A673 (cell line): Measurements from ENCODE around the gene PSMB2. TPM values are rescaled to one million over a fixed set of nuclear protein-coding genes. Genes with fewer than 3 reads are reported as not detected.
A peak's percentile ranks its signal among the peaks of the same experiment; 100 is the strongest.

ENCODE experiments used
- BruUV-seq: library from RNA; stranded (reverse); fragments of 400-500 nt; replicated peaks from 2 replicates; lab custom pipeline; 2021; lab: Mats Ljungman, UMichigan
- CTCF ChIA-PET: fragments of 300-600 bp; sonication (Branson Sonifier 250); formaldehyde crosslinking; loops from one replicate; lab custom pipeline; 2022; ENCODE audit warnings: antibody characterized with exemption; lab: Charles Lee
- POLR2A ChIA-PET: fragments of 300-600 bp; sonication (Branson Sonifier 250); formaldehyde crosslinking; loops from one replicate; lab custom pipeline; 2022; ENCODE audit warnings: antibody characterized with exemption; ENCODE audit not compliant: low non-redundant PET; lab: Charles Lee
- DNase-seq: peaks from one replicate; pipeline ENCODE4 v3.0.0-alpha.2; 2015; ENCODE audit warnings: low spot score
- H3K27ac ChIP-seq: fragments of 200-600 bp; sonication (generic); 2 replicates; pipeline ENCODE4 v1.5.1; 2016; ENCODE audit warnings: mixed run types, low read depth, mild to moderate bottlenecking, mixed read lengths, antibody characterized with exemption, low read length; ENCODE audit not compliant: poor library complexity, severe bottlenecking
- H3K27me3 ChIP-seq: fragments of 200-600 bp; sonication (generic); replicated peaks from 2 replicates; pipeline ENCODE4 v1.6.1; 2017; ENCODE audit warnings: mixed run types, low read depth, mild to moderate bottlenecking, mixed read lengths, antibody characterized with exemption, low read length; ENCODE audit not compliant: insufficient read depth, poor library complexity
- H3K36me3 ChIP-seq: fragments of 200-600 bp; sonication (generic); 2 replicates; pipeline ENCODE4 v1.6.1; 2016; ENCODE audit warnings: mixed run types, mild to moderate bottlenecking, mixed read lengths, antibody characterized with exemption, low read length; ENCODE audit not compliant: insufficient read depth, poor library complexity, severe bottlenecking
- H3K4me1 ChIP-seq: fragments of 200-600 bp; sonication (generic); 2 replicates; pipeline ENCODE4 v1.6.1; 2017; ENCODE audit warnings: mixed run types, mild to moderate bottlenecking, mixed read lengths, antibody characterized with exemption, low read length; ENCODE audit not compliant: insufficient read depth, poor library complexity, severe bottlenecking
- H3K4me3 ChIP-seq: fragments of 200-600 bp; sonication (generic); 2 replicates; pipeline ENCODE4 v1.5.1; 2016; ENCODE audit warnings: low read depth, mixed run types, mild to moderate bottlenecking, mixed read lengths, low read length; ENCODE audit not compliant: poor library complexity, severe bottlenecking
- H3K9me3 ChIP-seq: fragments of 200-600 bp; sonication (generic); 2 replicates; pipeline ENCODE4 v1.6.1; 2016; ENCODE audit warnings: mixed run types, low read depth, mild to moderate bottlenecking, mixed read lengths, antibody characterized with exemption, low read length; ENCODE audit not compliant: poor library complexity, severe bottlenecking
- CTCF ChIP-seq: fragments of 300-800, 200-600 bp; sonication (generic); conservative IDR thresholded peaks from 2 replicates; pipeline ENCODE4 v1.5.1; 2017; ENCODE audit warnings: low read depth, mild to moderate bottlenecking, antibody characterized with exemption, low read length, moderate library complexity, mixed read lengths
- EZH2 ChIP-seq: fragments of 200-600 bp; sonication (generic); IDR thresholded peaks from 2 replicates; pipeline ENCODE4 v1.6.1; 2017; ENCODE audit warnings: borderline replicate concordance, low read depth, mild to moderate bottlenecking, mixed read lengths, antibody characterized with exemption, low read length; ENCODE audit not compliant: poor library complexity, severe bottlenecking
- intact Hi-C: fragments of 100-400 bp; cut with micrococcal nuclease; formaldehyde crosslinking; loops from one replicate; pipeline ENCODE4 v1.10.0; 2022; ENCODE audit not compliant: unreplicated experiment
- total RNA-seq: library from RNA; stranded (reverse); gene quantifications from 2 replicates; pipeline ENCODE4 v1.2.3, GENCODE V29; 2021

The PSMB2 gene
- total RNA-seq, 1 experiment from 2014 or later, result 169 TPM

DNA sequence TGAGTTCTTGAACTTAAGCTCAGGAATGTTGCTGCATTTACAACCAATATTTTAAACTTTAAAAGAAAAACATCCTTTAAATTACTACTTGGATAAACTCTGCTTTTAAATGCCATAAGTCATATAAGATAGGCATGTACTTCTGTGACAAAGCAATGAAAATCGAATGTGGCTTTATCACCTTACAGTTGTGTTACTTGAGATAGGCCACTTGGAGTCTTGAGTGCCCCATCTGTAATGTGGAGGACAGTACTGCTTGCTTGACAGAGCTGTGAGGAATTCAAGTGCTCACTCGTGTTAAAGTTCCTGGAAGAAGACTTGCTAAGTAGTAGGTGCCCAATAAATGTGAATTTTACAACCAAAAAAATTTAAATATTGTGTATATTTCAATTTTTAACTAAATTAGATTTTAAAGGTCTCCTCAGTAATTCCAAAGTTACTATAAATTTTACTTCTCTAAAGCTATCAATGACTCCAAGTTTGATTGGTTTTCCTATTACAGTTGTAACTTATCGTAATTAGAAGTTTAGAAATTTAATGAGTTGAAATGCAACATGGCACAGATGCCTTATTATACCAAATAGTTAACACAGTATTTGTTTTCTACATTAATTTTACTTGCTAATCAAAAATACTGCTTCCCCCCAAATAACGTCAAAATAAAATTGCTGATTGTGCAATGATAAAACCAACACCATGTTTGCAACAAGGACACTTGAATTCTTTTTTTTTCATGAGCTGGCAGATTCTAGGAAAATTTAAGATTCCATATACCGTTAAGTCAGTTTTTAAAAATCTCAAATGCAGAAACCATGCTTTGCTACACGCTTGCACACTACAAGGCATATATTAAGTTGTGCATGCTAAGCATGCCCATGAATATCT is 21.8 kb downstream of the PSMB2 start:
- POLR2A ChIA-PET, result no interaction called here
- peaks cover 16% of the 10 kb centered on the region for H3K36me3 ChIP-seq
- CTCF ChIA-PET, result no interaction called here

GRCh38 chr1:35615440-35615839 is 25.9 kb downstream of the PSMB2 start:
- peaks cover 14% of the 10 kb centered on the region for H3K4me1 ChIP-seq
- no peak overlapping the region for H3K4me3 ChIP-seq
- BruUV-seq, result no TSS peak
- no peak overlapping the region for H3K27ac ChIP-seq
- DNase-seq, result peak; percentile 69
- H3K27me3 ChIP-seq, result no peaks in the 10 kb centered on the region
- H3K9me3 ChIP-seq, result no peaks in the 10 kb centered on the region
- peaks cover 31% of the 10 kb centered on the region for H3K36me3 ChIP-seq
- intact Hi-C loops, result no loop called here
- TF ChIP-seq CTCF, result peak; percentile 45
- no peak for TF ChIP-seq EZH2
- ChIA-PET CTCF (no interaction called here), POLR2A (no interaction called here)

More for the DNA sequence above, 21.8 kb downstream of the PSMB2 start:
- no peak for DNase-seq
- H3K27me3 ChIP-seq, result no peaks in the 10 kb centered on the region
- H3K4me3 ChIP-seq, result no peak overlapping the region
- intact Hi-C loops, result no loop called here
- H3K9me3 ChIP-seq, result no peaks in the 10 kb centered on the region
- no TSS peak for BruUV-seq
- no peak for TF ChIP-seq CTCF
- TF ChIP-seq EZH2, result no peak
- peaks cover 23% of the 10 kb centered on the region for H3K4me1 ChIP-seq
- H3K27ac ChIP-seq, result no peak overlapping the region

GRCh38 chr1:35611655-35612054 is 29.7 kb downstream of the PSMB2 start:
- H3K4me3 ChIP-seq, result no peak overlapping the region
- ChIA-PET CTCF (no interaction called here), POLR2A (no interaction called here)
- TF ChIP-seq EZH2 (no peak), CTCF (no peak)
- H3K27ac ChIP-seq, result no peak overlapping the region
- no TSS peak for BruUV-seq
- H3K36me3 ChIP-seq, result peaks cover 46% of the 10 kb centered on the region
- intact Hi-C loops, result no loop called here
- no peaks in the 10 kb centered on the region for H3K9me3 ChIP-seq
- peaks cover 14% of the 10 kb centered on the region for H3K4me1 ChIP-seq
- no peaks in the 10 kb centered on the region for H3K27me3 ChIP-seq
- no peak for DNase-seq
